H1 (cell line): ENCODE data around the gene NUP133. TPM values are rescaled to one million over a fixed set of nuclear protein-coding genes. Genes with fewer than 3 reads are reported as not detected.

Source experiments
- CTCF ChIA-PET: fragments of 300-600 bp; sonication (Branson Sonifier 250); formaldehyde crosslinking; loops from one replicate; lab custom pipeline; 2021; ENCODE audit not compliant: partially characterized antibody; lab: Charles Lee
- POLR2A ChIA-PET: fragments of 300-600 bp; sonication (Branson Sonifier 250); formaldehyde crosslinking; loops from one replicate; lab custom pipeline; 2021; ENCODE audit warnings: inconsistent platforms; ENCODE audit not compliant: partially characterized antibody; lab: Charles Lee
- DNase-seq, 2 experiments: peaks; one replicate each; pipeline versions ENCODE4 v3.0.0 to v3.0.0-alpha.2; 2010 to 2022; ENCODE audit warnings: low spot score in 2 of 2, low read depth in 1 of 2, mixed read lengths in 1 of 2
- FAIRE-seq: peaks from 2 replicates; lab custom pipeline; 2011; peaks lifted over from hg19 to GRCh38; lab: Jason Lieb, UNC
- H2AFZ ChIP-seq: 2 replicates; pipeline ENCODE4 v1.8.1; 2012; ENCODE audit warnings: low read length, inconsistent platforms
- H2AK5ac ChIP-seq: 2 replicates; pipeline ENCODE4 v1.6.1; 2013; ENCODE audit warnings: low read depth, low read length
- H2BK120ac ChIP-seq: replicated peaks from 2 replicates; pipeline ENCODE3; 2013; ENCODE audit warnings: low read depth, low read length, inconsistent platforms
- H2BK12ac ChIP-seq: 2 replicates; pipeline ENCODE4 v1.6.1; 2013; ENCODE audit warnings: low read depth, low read length
- H2BK15ac ChIP-seq: 2 replicates; pipeline ENCODE4 v1.6.1; 2013; ENCODE audit warnings: low read length
- H2BK20ac ChIP-seq: 2 replicates; pipeline ENCODE4 v1.6.1; 2013; ENCODE audit warnings: low read length
- H2BK5ac ChIP-seq: 2 replicates; pipeline ENCODE4 v1.6.1; 2013; ENCODE audit warnings: low read depth, low read length
- H3K14ac ChIP-seq: 2 replicates; pipeline ENCODE4 v1.6.1; 2013; ENCODE audit warnings: inconsistent platforms; ENCODE audit not compliant: insufficient read length
- H3K18ac ChIP-seq: 2 replicates; pipeline ENCODE4 v1.6.1; 2013; ENCODE audit warnings: low read length; ENCODE audit errors: extremely low read depth
- H3K23ac ChIP-seq: 2 replicates; pipeline ENCODE4 v1.6.1; 2013; ENCODE audit warnings: inconsistent platforms; ENCODE audit not compliant: insufficient read length
- H3K23me2 ChIP-seq: 2 replicates; pipeline ENCODE4 v1.6.1; 2013; ENCODE audit warnings: low read depth, low read length
- H3K27ac ChIP-seq: 2 replicates; pipeline ENCODE4 v1.6.1; 2011; ENCODE audit warnings: low read depth, low read length, inconsistent platforms
- H3K27me3 ChIP-seq, 4 experiments: replicated peaks in 1 of 4; 1 replicate in 1 of 4; 2 replicates in 3 of 4; pipeline versions ENCODE4 v1.6.1 to v1.8.1; 2011 to 2013; ENCODE audit warnings: low read length in 3 of 4, mild to moderate bottlenecking in 3 of 4, inconsistent platforms in 2 of 4, mixed read lengths in 2 of 4, moderate library complexity in 1 of 4; ENCODE audit not compliant: control insufficient read depth in 3 of 4, insufficient read depth in 3 of 4; ENCODE audit errors: extremely low read depth in 1 of 4
- H3K36me3 ChIP-seq, 4 experiments: 2 replicates each; pipeline versions ENCODE4 v1.6.1 to v1.8.1; 2011 to 2013; ENCODE audit warnings: mild to moderate bottlenecking in 4 of 4, low read length in 3 of 4, moderate library complexity in 2 of 4, control low read depth in 1 of 4, inconsistent platforms in 1 of 4; ENCODE audit not compliant: insufficient read depth in 4 of 4, control insufficient read depth in 2 of 4
- H3K4ac ChIP-seq: replicated peaks from 2 replicates; pipeline ENCODE3; 2013; ENCODE audit warnings: low read length, low read depth, mixed read lengths, inconsistent platforms; ENCODE audit not compliant: insufficient read length
- H3K4me1 ChIP-seq, 4 experiments: replicated peaks in 1 of 4; 1 replicate in 1 of 4; 2 replicates in 3 of 4; pipeline versions ENCODE4 v1.6.1 to v1.8.1; 2011 to 2013; ENCODE audit warnings: low read length in 3 of 4, inconsistent platforms in 2 of 4, mixed read lengths in 1 of 4; ENCODE audit not compliant: insufficient read depth in 4 of 4, control insufficient read depth in 3 of 4
- H3K4me2 ChIP-seq, 2 experiments: 2 replicates each; pipeline versions ENCODE4 v1.6.1 to v1.8.1; 2011 to 2013; ENCODE audit warnings: low read depth in 2 of 2, low read length in 2 of 2, control low read depth in 1 of 2, inconsistent platforms in 1 of 2, mild to moderate bottlenecking in 1 of 2; ENCODE audit not compliant: insufficient read depth in 1 of 2
- H3K4me3 ChIP-seq, 4 experiments: fragments of 200-600, 300-600 bp in 1 of 4; sonication (generic), shearing (Covaris generic), sonication (Bioruptor Twin) in 1 of 4; 2 replicates each; pipeline versions ENCODE4 v1.5.1 to v1.8.1; 2011 to 2016; ENCODE audit warnings: low read length in 4 of 4, low read depth in 3 of 4, control low read depth in 2 of 4, inconsistent platforms in 2 of 4, mild to moderate bottlenecking in 2 of 4, mixed read lengths in 1 of 4, moderate library complexity in 1 of 4; ENCODE audit not compliant: insufficient read depth in 2 of 4; ENCODE audit errors: extremely low read depth in 1 of 4
- H3K56ac ChIP-seq: replicated peaks from 2 replicates; pipeline ENCODE3; 2013; ENCODE audit warnings: low read depth, mild to moderate bottlenecking, mixed read lengths, low read length, inconsistent platforms; ENCODE audit not compliant: insufficient read length
- H3K79me1 ChIP-seq: 2 replicates; pipeline ENCODE4 v1.6.1; 2013; ENCODE audit warnings: low read depth, low read length, control low read depth
- H3K79me2 ChIP-seq, 2 experiments: 2 replicates each; pipeline versions ENCODE4 v1.6.1 to v1.8.1; 2012 to 2013; ENCODE audit warnings: low read length in 2 of 2, mild to moderate bottlenecking in 2 of 2, inconsistent platforms in 1 of 2; ENCODE audit not compliant: insufficient read depth in 2 of 2, control insufficient read depth in 1 of 2
- H3K9ac ChIP-seq, 4 experiments: replicated peaks in 1 of 4; 1 replicate in 1 of 4; 2 replicates in 3 of 4; pipeline versions ENCODE4 v1.6.1 to v1.8.1; 2011 to 2013; ENCODE audit warnings: low read depth in 3 of 4, low read length in 3 of 4, control low read depth in 2 of 4, mild to moderate bottlenecking in 2 of 4, moderate library complexity in 2 of 4, inconsistent platforms in 1 of 4; ENCODE audit errors: extremely low read depth in 1 of 4
- H3K9me3 ChIP-seq, 2 experiments: 2 replicates each; pipeline versions ENCODE4 v1.6.1 to v1.8.1; 2012 to 2013; ENCODE audit warnings: mild to moderate bottlenecking in 2 of 2, moderate library complexity in 2 of 2, control low read depth in 1 of 2, inconsistent platforms in 1 of 2, low read depth in 1 of 2, low read length in 1 of 2, mixed read lengths in 1 of 2; ENCODE audit not compliant: insufficient read depth in 2 of 2
- H4K20me1 ChIP-seq, 2 experiments: replicated peaks in 1 of 2; 2 replicates each; pipeline versions ENCODE3 to v1.8.1; 2011 to 2013; ENCODE audit warnings: inconsistent platforms in 2 of 2, low read length in 2 of 2, mild to moderate bottlenecking in 1 of 2; ENCODE audit not compliant: insufficient read depth in 2 of 2, control insufficient read depth in 1 of 2
- H4K5ac ChIP-seq: 2 replicates; pipeline ENCODE4 v1.6.1; 2013; ENCODE audit warnings: low read length, low read depth, mixed read lengths, inconsistent platforms; ENCODE audit not compliant: insufficient read length
- H4K8ac ChIP-seq: 2 replicates; pipeline ENCODE4 v1.8.0; 2013; ENCODE audit warnings: mild to moderate bottlenecking, moderate library complexity, low read length, inconsistent platforms; ENCODE audit not compliant: insufficient read depth; ENCODE audit errors: extremely low read depth
- H4K91ac ChIP-seq: replicated peaks from 2 replicates; pipeline ENCODE3; 2013; ENCODE audit warnings: low read length, mixed read lengths, inconsistent platforms; ENCODE audit not compliant: insufficient read length
- CBX5 ChIP-seq: fragments of 300-800, 300-1000 bp; sonication (generic); IDR thresholded peaks from 2 replicates; pipeline ENCODE4 v1.7.1; 2016; ENCODE audit warnings: antibody characterized with exemption, low read length, low read depth
- CHD1 ChIP-seq: IDR thresholded peaks from 2 replicates; pipeline ENCODE4 v1.6.1; 2012; ENCODE audit warnings: low read depth, low read length, improper control_type of control experiment
- E2F6 ChIP-seq: IDR thresholded peaks from 2 replicates; pipeline ENCODE4 v1.6.1; 2012; ENCODE audit warnings: inconsistent platforms
- EZH2 ChIP-seq: fragments of 200-600 bp; sonication (generic); IDR thresholded peaks from 2 replicates; pipeline ENCODE4 v1.7.1; 2012; ENCODE audit warnings: low read depth, mild to moderate bottlenecking, moderate library complexity, low read length, inconsistent platforms; ENCODE audit not compliant: severe bottlenecking
- JUN ChIP-seq: IDR thresholded peaks from 2 replicates; pipeline ENCODE4 v1.6.1; 2011; ENCODE audit warnings: low read depth, mild to moderate bottlenecking, improper control_type of control experiment, low read length
- NANOG ChIP-seq: IDR thresholded peaks from 2 replicates; pipeline ENCODE4 v1.6.1; 2011; ENCODE audit warnings: low read length, low read depth, mild to moderate bottlenecking, inconsistent platforms; ENCODE audit not compliant: insufficient read depth, poor library complexity, severe bottlenecking
- RNF2 ChIP-seq: fragments of 200-900, 300-1000 bp; sonication (generic); IDR thresholded peaks from 2 replicates; pipeline ENCODE4 v1.7.1; 2016; ENCODE audit warnings: borderline replicate concordance, low read depth, mild to moderate bottlenecking, antibody characterized with exemption, low read length; ENCODE audit not compliant: poor library complexity, severe bottlenecking; ENCODE audit errors: missing control alignments
- USF2 ChIP-seq: IDR thresholded peaks from 2 replicates; pipeline ENCODE4 v1.6.1; 2011; ENCODE audit warnings: low read length, improper control_type of control experiment
- ZNF274 ChIP-seq: IDR thresholded peaks from 2 replicates; pipeline ENCODE4 v1.7.0; 2012; ENCODE audit warnings: low read length, borderline replicate concordance; ENCODE audit errors: extremely low read depth
- WGBS, 2 experiments: shearing (Covaris generic) in 1 of 2; methylation state at CpG; one replicate each; pipeline versions ENCODE4 v1.1.6 to v1.1.7; 2013 to 2015; ENCODE audit warnings: low lambda C conversion rate in 2 of 2, mixed read lengths in 2 of 2, inconsistent platforms in 1 of 2, low coverage in 1 of 2, missing lambda C conversion rate in 1 of 2; ENCODE audit not compliant: insufficient replicate concordance in 2 of 2, insufficient coverage in 1 of 2, insufficient read length in 1 of 2; ENCODE audit errors: extremely low coverage in 1 of 2, missing lambda C conversion rate in 1 of 2; 5-methylcytosine and 5-hydroxymethylcytosine counted together
- polyA plus RNA-seq, 7 experiments: library from polyadenylated mRNA; depleted of rRNA in 3 of 7; stranded (reverse) in 5 of 7; unstranded in 2 of 7; fragments of >200 nt in 5 of 7; fragments of 200-250 nt in 2 of 7; gene quantifications; 1 replicate in 5 of 7; 2 replicates in 1 of 7; 4 replicates in 1 of 7; pipeline versions ENCODE4 v1.2.1 to v1.2.3, GENCODE V29; 2011 to 2013; ENCODE audit warnings: missing spikeins in 2 of 7, mixed read lengths in 2 of 7
- total RNA-seq: library from RNA; stranded (reverse); fragmentation: NEBNext Ultra II Directional; extraction: Animal tissue kit (Norgen Biotek cat#: 25700); gene quantifications from 2 replicates; pipeline ENCODE4 v1.2.1, GENCODE V29; 2021

Gene NUP133
- total and polyA plus RNA-seq, 2 of the 8 experiments (the other 6 are each of a cell fraction or from before 2014, with no cell fraction given) = 20.6 to 72.1 TPM

- no peak overlapping the region for H4K8ac ChIP-seq
- ChIA-PET CTCF (interaction anchor here (0.6 to 1.0 kb wide), 2 partner anchors 20 to 30 kb away, joined by 3 read pairs; no protein-coding TSS in a partner anchor), POLR2A (no interaction called here)
- no peak overlapping the region for H3K4me2 ChIP-seq
- no peak overlapping the region for H3K23ac ChIP-seq
- no peak overlapping the region for H2BK20ac ChIP-seq
- no peak overlapping the region for H2AFZ ChIP-seq
- H2BK12ac ChIP-seq = no peak overlapping the region
- no peak for DNase-seq
- H4K91ac ChIP-seq = no peak overlapping the region
- H2BK120ac ChIP-seq = no peak overlapping the region
- H3K79me1 ChIP-seq = no peaks in the 10 kb centered on the region
- H3K36me3 ChIP-seq = peaks cover 1 to 54% (median 23%) of the 10 kb centered on the region in 4 experiments; a peak in 5 of 8 replicates
- no peak for FAIRE-seq
- no peak overlapping the region for H2AK5ac ChIP-seq
- H3K4me3 ChIP-seq = no peak overlapping the region
- H2BK5ac ChIP-seq = no peak overlapping the region
- no peak overlapping the region for H3K14ac ChIP-seq
- no peak overlapping the region for H3K18ac ChIP-seq
- H2BK15ac ChIP-seq = no peak overlapping the region
- no peaks in the 10 kb centered on the region for H3K9me3 ChIP-seq
- H4K20me1 ChIP-seq = peaks cover 0 to 4% of the 10 kb centered on the region in 2 experiments
- H3K27ac ChIP-seq = no peak overlapping the region
- no peaks in the 10 kb centered on the region for H3K23me2 ChIP-seq
- no peak overlapping the region for H3K9ac ChIP-seq
- H3K4ac ChIP-seq = no peak overlapping the region
- WGBS, 2 experiments = 90% methylated on average over 2 of the region's 2 CpGs; no CpG with 5 or more reads in 1 of the 2 experiments
- H3K27me3 ChIP-seq = no peaks in the 10 kb centered on the region
- H4K5ac ChIP-seq = no peak overlapping the region
- H3K79me2 ChIP-seq = no peaks in the 10 kb centered on the region
- H3K4me1 ChIP-seq = no peaks in the 10 kb centered on the region
- no peak overlapping the region for H3K56ac ChIP-seq
- no peak for TF ChIP-seq EZH2
- no peak for TF ChIP-seq CHD1
- TF ChIP-seq JUN = no peak
- no peak for TF ChIP-seq RNF2
- no peak for TF ChIP-seq ZNF274
- no peak for TF ChIP-seq E2F6
- TF ChIP-seq CBX5 = no peak
- no peak for TF ChIP-seq USF2
- TF ChIP-seq NANOG = no peak
Measured at GRCh38 chr1:229474509-229474908, 33.6 kb downstream of the NUP133 start.
